Psoas muscle (tissue), 8 donors: ENCODE data around the gene PRPF40B. TPM values are rescaled to one million over a fixed set of nuclear protein-coding genes. Genes with fewer than 3 reads are reported as not detected.

Experiments
- ATAC-seq, 4 donors: fragments of 200-7000 bp; cut with Tn5 transposase; one replicate each; pipeline ENCODE4 v1.9.1; 2020; ENCODE audit warnings: moderate library complexity in 3 of 4, mild to moderate bottlenecking in 2 of 4
- DNase-seq, 2 donors: peaks; one replicate each; pipeline ENCODE4 v3.0.0-alpha.2; 2020
- H3K27ac ChIP-seq: fragments of 200-600 bp; one replicate; pipeline ENCODE4 v1.8.0; 2022
- H3K27me3 ChIP-seq, 3 donors: fragments of 200-600 bp in 1 of 3; one replicate each; pipeline versions ENCODE4 v1.6.1 to v1.8.0; 2013 to 2022; ENCODE audit warnings: low read length in 2 of 3, mild to moderate bottlenecking in 2 of 3, moderate library complexity in 1 of 3; ENCODE audit not compliant: insufficient read depth in 3 of 3
- H3K36me3 ChIP-seq, 2 donors: fragments of 200-600 bp in 1 of 2; one replicate each; pipeline versions ENCODE4 v1.6.1 to v1.8.0; 2013 to 2022; ENCODE audit warnings: low read depth in 1 of 2, mild to moderate bottlenecking in 1 of 2, moderate library complexity in 1 of 2; ENCODE audit not compliant: insufficient read depth in 1 of 2
- H3K4me1 ChIP-seq: fragments of 200-600 bp; one replicate; pipeline ENCODE4 v1.8.0; 2022
- H3K4me3 ChIP-seq: fragments of 200-600 bp; one replicate; pipeline ENCODE4 v1.8.0; 2022; ENCODE audit warnings: mild to moderate bottlenecking
- H3K9me3 ChIP-seq: fragments of 200-600 bp; one replicate; pipeline ENCODE4 v1.8.0; 2022
- CTCF ChIP-seq: fragments of 200-600 bp; IDR thresholded peaks from one replicate; pipeline ENCODE4 v1.8.0; 2022; ENCODE audit warnings: antibody characterized with exemption
- WGBS, 3 donors: extraction: QIAGEN DNeasy Blood & Tissue Kit; methylation state at CpG; one replicate each; pipeline versions ENCODE4 v1.1.6 to v1.1.7; 2013; 5-methylcytosine and 5-hydroxymethylcytosine counted together
- intact Hi-C, 2 donors: fragments of 100-400 bp; cut with DNase I; formaldehyde crosslinking; loops; one replicate each; pipeline versions ENCODE4 v1.11.0 to v1.14.2; 2022
- polyA plus RNA-seq, 3 donors: library from polyadenylated mRNA; stranded (reverse); fragments of 200-250 nt; gene quantifications; one replicate each; pipeline ENCODE4 v1.2.3, GENCODE V29; 2013
- total RNA-seq, 4 donors: library from RNA; stranded (reverse); fragmentation: NEBNext Ultra II Directional in 2 of 4; extraction: Animal tissue kit (Norgen Biotek cat#: 25700) in 2 of 4; gene quantifications; one replicate each; pipeline versions ENCODE4 v1.2.1 to v1.2.4, GENCODE V29; 2021 to 2023
- donor health status: healthy with polysubstance abuse.
- donor health status: DM: no; HTN: no; CAD: no; lungs with moderate emphysema.
- donor health status: Bipolar disorder and iron deficiency.
- donor health status: healthy.
- donor health status: DM: yes; HTN: yes; CAD: no.
- donor health status: DM: no; HTN: no; CAD: no.
- donor health status: DM: no; HTN: no; CAD: no.
- donor health status: DM: yes; HTN: yes; CAD: no.

The PRPF40B gene
- total and polyA plus RNA-seq, 7 donors: 10.1 to 26.1 (median 24.5) TPM

GRCh38 chr12:49632986-49633702, 9.8 kb downstream of the PRPF40B start:
- TF ChIP-seq CTCF: no peak
- Histone ChIP-seq H3K27ac (no peak overlapping the region), H3K9me3 (no peaks in the 10 kb centered on the region), H3K27me3 (no peaks in the 10 kb centered on the region), H3K4me3 (no peak overlapping the region), H3K4me1 (peaks cover 10% of the 10 kb centered on the region), H3K36me3 (peaks cover 0 to 65% of the 10 kb centered on the region in 2 donors)
- DNase-seq (no peak), ATAC-seq (no peak)
- intact Hi-C loops: no loop called here
- 79 to 82% (median 79%) methylated on average over 8 of the region's 8 CpGs for WGBS, 3 donors

- WGBS, 3 donors: 80 to 96% (median 91%) methylated on average over 2 of the region's 2 CpGs
- TF ChIP-seq CTCF: no peak
- no peak for DNase-seq
Observed at GRCh38 chr12:49633703-49634345, 10.5 kb downstream of the PRPF40B start.

DNA sequence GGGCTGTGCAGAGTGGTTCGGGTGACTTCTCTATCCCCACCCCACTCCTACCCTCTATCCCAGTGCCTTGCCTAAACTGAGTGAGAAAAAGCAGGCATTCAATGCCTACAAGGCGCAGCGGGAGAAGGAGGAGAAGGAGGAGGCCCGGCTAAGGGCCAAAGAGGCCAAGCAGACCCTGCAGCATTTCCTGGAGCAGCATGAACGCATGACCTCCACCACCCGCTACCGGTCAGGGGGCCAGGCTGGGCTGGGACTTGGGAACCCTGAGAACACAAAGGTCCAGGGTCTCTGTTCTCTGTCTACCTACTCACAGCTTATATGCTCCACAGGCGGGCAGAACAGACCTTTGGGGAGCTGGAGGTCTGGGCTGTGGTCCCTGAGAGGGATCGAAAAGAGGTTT, 11.7 kb downstream of the PRPF40B start:
- TF ChIP-seq CTCF: no peak
- ATAC-seq (no peak), DNase-seq (no peak)
- H3K27me3 ChIP-seq: no peaks in the 10 kb centered on the region
- H3K9me3 ChIP-seq: no peaks in the 10 kb centered on the region
- no peak overlapping the region for H3K27ac ChIP-seq
- H3K36me3 ChIP-seq: peaks cover 0 to 84% of the 10 kb centered on the region in 2 donors
- H3K4me1 ChIP-seq: peaks cover 10% of the 10 kb centered on the region
- H3K4me3 ChIP-seq: no peak overlapping the region
- intact Hi-C loops: no loop called here
- WGBS, 3 donors: 74 to 89% (median 83%) methylated on average over 9 of the region's 9 CpGs

More at GRCh38 chr12:49633703-49634345, 10.5 kb downstream of the PRPF40B start:
- H3K27ac ChIP-seq: no peak overlapping the region
- no peaks in the 10 kb centered on the region for H3K27me3 ChIP-seq
- no peaks in the 10 kb centered on the region for H3K9me3 ChIP-seq
- ATAC-seq: no peak
- peaks cover 0 to 72% of the 10 kb centered on the region in 2 donors for H3K36me3 ChIP-seq
- H3K4me3 ChIP-seq: no peak overlapping the region
- intact Hi-C loops: no loop called here
- H3K4me1 ChIP-seq: peaks cover 10% of the 10 kb centered on the region

DNA sequence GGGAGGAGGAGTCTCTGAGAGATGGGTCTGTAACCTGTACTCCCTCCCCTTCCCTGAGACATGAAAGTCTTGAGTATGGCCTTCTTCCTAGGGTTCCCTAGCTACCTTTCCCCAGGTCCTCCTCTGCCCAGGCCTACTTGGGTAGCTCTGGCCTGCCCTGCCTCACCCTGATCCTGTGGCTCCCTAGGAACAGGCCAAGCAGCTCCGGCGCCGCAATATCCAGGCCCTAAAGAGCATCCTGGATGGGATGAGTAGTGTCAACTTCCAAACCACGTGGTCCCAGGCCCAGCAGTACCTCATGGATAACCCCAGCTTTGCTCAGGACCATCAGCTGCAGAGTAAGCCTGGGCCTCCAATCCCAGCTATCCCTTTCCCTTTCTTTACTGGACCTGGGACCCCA, 12.3 kb downstream of the PRPF40B start:
- DNase-seq: no peak

More for the DNA sequence above, 12.3 kb downstream of the PRPF40B start:
- Histone ChIP-seq H3K27me3 (no peaks in the 10 kb centered on the region), H3K4me1 (peaks cover 13% of the 10 kb centered on the region), H3K36me3 (peaks cover 0 to 89% of the 10 kb centered on the region in 2 donors), H3K4me3 (no peak overlapping the region), H3K27ac (no peak overlapping the region), H3K9me3 (no peaks in the 10 kb centered on the region)
- 91 to 93% (median 93%) methylated on average over 4 of the region's 4 CpGs for WGBS, 3 donors
- TF ChIP-seq CTCF: no peak
- ATAC-seq: no peak
- intact Hi-C loops: no loop called here
